ENCODE data around the gene FAM107A.
A peak's percentile ranks its signal among the peaks of the same experiment; 100 is the strongest.

FAM107A gene

GRCh38 chr3:58577269-58577821 is at the start of gene FAM107A:
Gene FAM107A, minus strand, starts transcription at chr3:58577391. Its CDS starts 7,531 bp downstream, at chr3:58569860.
- DNase-seq (ENCODE audit: low spot score) = peak; percentile 87

- DNase-seq (ENCODE audit: low spot score) = no peak
Observed at GRCh38 chr3:58625196-58625824, 48.1 kb upstream of the FAM107A start.

- no peak for DNase-seq (ENCODE audit: low spot score)
Observed at GRCh38 chr3:58624550-58624949, 47.4 kb upstream of the FAM107A start.

GRCh38 chr3:58623961-58624360 is 46.8 kb upstream of the FAM107A start:
- DNase-seq (ENCODE audit: low spot score) = no peak

GRCh38 chr3:58623478-58623877 is 46.3 kb upstream of the FAM107A start:
- DNase-seq (ENCODE audit: low spot score) = no peak

- no peak for DNase-seq (ENCODE audit: low spot score)
Observed at GRCh38 chr3:58622892-58623291, 45.7 kb upstream of the FAM107A start.

GRCh38 chr3:58622436-58622835 is 45.2 kb upstream of the FAM107A start:
- DNase-seq (ENCODE audit: low spot score) = no peak

GRCh38 chr3:58621086-58621830 is 44.1 kb upstream of the FAM107A start:
- no peak for DNase-seq (ENCODE audit: low spot score)

- DNase-seq (ENCODE audit: low spot score) = no peak
Observed at GRCh38 chr3:58620421-58620820, 43.2 kb upstream of the FAM107A start.

GRCh38 chr3:58617338-58617761 is 40.2 kb upstream of the FAM107A start:
- no peak for DNase-seq (ENCODE audit: low spot score)

- no peak for DNase-seq (ENCODE audit: low spot score)
Observed at GRCh38 chr3:58613236-58614132, 36.3 kb upstream of the FAM107A start.

- DNase-seq (ENCODE audit: low spot score) = no peak
Observed at GRCh38 chr3:58612830-58613229, 35.6 kb upstream of the FAM107A start.

GRCh38 chr3:58609990-58610389 is 32.8 kb upstream of the FAM107A start:
- no peak for DNase-seq (ENCODE audit: low spot score)

GRCh38 chr3:58608648-58609047 is 31.5 kb upstream of the FAM107A start:
- peak; percentile 62 for DNase-seq (ENCODE audit: low spot score)

- DNase-seq (ENCODE audit: low spot score) = no peak
Observed at GRCh38 chr3:58607816-58608215, 30.6 kb upstream of the FAM107A start.

- DNase-seq (ENCODE audit: low spot score) = no peak
Observed at GRCh38 chr3:58606693-58607092, 29.5 kb upstream of the FAM107A start.

- no peak for DNase-seq (ENCODE audit: low spot score)
Observed at GRCh38 chr3:58604031-58604430, 26.8 kb upstream of the FAM107A start.

- DNase-seq (ENCODE audit: low spot score) = no peak
Observed at GRCh38 chr3:58603606-58604005, 26.4 kb upstream of the FAM107A start.

GRCh38 chr3:58597770-58598310 is 20.6 kb upstream of the FAM107A start:
- no peak for DNase-seq (ENCODE audit: low spot score)

GRCh38 chr3:58596834-58597518 is 19.8 kb upstream of the FAM107A start:
- no peak for DNase-seq (ENCODE audit: low spot score)

GRCh38 chr3:58594117-58594516 is 16.9 kb upstream of the FAM107A start:
- no peak for DNase-seq (ENCODE audit: low spot score)

All from Ammon's horn (tissue), 1 donor.